Left colon (tissue), 2 donors: ENCODE measurements around the gene SOCS6. TPM values are rescaled to one million over a fixed set of nuclear protein-coding genes. Genes with fewer than 3 reads are reported as not detected.
A peak's percentile ranks its signal among the peaks of the same experiment; 100 is the strongest.
"Not testable (repeated sequence)": the region's sequence is repeated elsewhere in the genome, so short reads cannot be mapped to it uniquely, and the experiment has no call there.

Source experiments
- ATAC-seq: fragments of 200-7000 bp; cut with Tn5 transposase; one replicate; pipeline ENCODE4 v1.9.1; 2020; ENCODE audit warnings: mild to moderate bottlenecking, moderate library complexity
- DNase-seq, 2 donors: peaks; one replicate each; pipeline ENCODE4 v3.0.0-alpha.2; 2020
- intact Hi-C, 2 donors: fragments of 100-400 bp; cut with DNase I in 1 of 2; cut with micrococcal nuclease in 1 of 2; formaldehyde crosslinking; loops; one replicate each; pipeline versions ENCODE4 v1.11.2 to v1.14.0; 2022; cut with DNase I, micrococcal nuclease
- total RNA-seq, 2 donors: library from RNA; stranded (reverse); fragmentation: NEBNext Ultra II Directional; extraction: Animal tissue kit (Norgen Biotek cat#: 25700); gene quantifications; one replicate each; pipeline ENCODE4 v1.2.1, GENCODE V29; 2021
- donor health status: DM: no; HTN: no; CAD: no.
- donor health status: DM: yes; HTN: yes; CAD: no.

The SOCS6 gene
- total RNA-seq, 2 donors from 2014 or later = 42.0 to 47.6 TPM

GRCh38 chr18:70337139-70337972, 48.5 kb downstream of the SOCS6 start:
- intact Hi-C loops = no loop called here
- ATAC-seq (peak; percentile 87), DNase-seq (peak in 1 of 2 donors; percentile 39)

GRCh38 chr18:70338890-70339289, 50.0 kb downstream of the SOCS6 start:
- DNase-seq = no peak
- intact Hi-C loops = no loop called here
- ATAC-seq = no peak

GRCh38 chr18:70339915-70340314, 51.1 kb downstream of the SOCS6 start:
- no peak for DNase-seq
- no peak for ATAC-seq
- intact Hi-C loops = no loop called here

- intact Hi-C loops = not testable (repeated sequence)
- DNase-seq = peak; percentile 71 to 74
- ATAC-seq = peak; percentile 50
These were observed 59.6 kb downstream of the SOCS6 start for GRCh38 chr18:70348481-70348880.

GRCh38 chr18:70349316-70349715, 60.5 kb downstream of the SOCS6 start:
- DNase-seq (no peak), ATAC-seq (no peak)
- intact Hi-C loops = no loop called here

- intact Hi-C loops = no loop called here
- no peak for ATAC-seq
- no peak for DNase-seq
These were observed 65.2 kb downstream of the SOCS6 start for GRCh38 chr18:70354080-70354479.

- ATAC-seq (no peak), DNase-seq (no peak)
- intact Hi-C loops = no loop called here
These were observed 65.9 kb downstream of the SOCS6 start for GRCh38 chr18:70354771-70355170.

GRCh38 chr18:70355620-70356385, 67.0 kb downstream of the SOCS6 start:
- DNase-seq = no peak
- no peak for ATAC-seq
- intact Hi-C loops = no loop called here

- DNase-seq, intact Hi-C loops: not testable (repeated sequence)
- ATAC-seq = peak; percentile 33
These were observed 69.2 kb downstream of the SOCS6 start for GRCh38 chr18:70358105-70358406.

GRCh38 chr18:70359071-70359470, 70.2 kb downstream of the SOCS6 start:
- ATAC-seq (no peak), DNase-seq (no peak)

GRCh38 chr18:70362258-70362657, 73.4 kb downstream of the SOCS6 start:
- ATAC-seq (no peak), DNase-seq (no peak)
- intact Hi-C loops = no loop called here

More at GRCh38 chr18:70359071-70359470, 70.2 kb downstream of the SOCS6 start:
- intact Hi-C loops = no loop called here

GRCh38 chr18:70363861-70364260, 75.0 kb downstream of the SOCS6 start:
- peak; percentile 96 for ATAC-seq
- intact Hi-C loops = no loop called here
- DNase-seq = no peak

- ATAC-seq = no peak
- intact Hi-C loops = no loop called here
- DNase-seq = no peak
These were observed 76.5 kb downstream of the SOCS6 start for GRCh38 chr18:70365361-70365760.

GRCh38 chr18:70366174-70366573, 77.3 kb downstream of the SOCS6 start:
- no peak for DNase-seq
- intact Hi-C loops = no loop called here
- no peak for ATAC-seq

GRCh38 chr18:70366670-70367069, 77.8 kb downstream of the SOCS6 start:
- DNase-seq (no peak), ATAC-seq (no peak)
- intact Hi-C loops = no loop called here

GRCh38 chr18:70367344-70367743, 78.5 kb downstream of the SOCS6 start:
- intact Hi-C loops, DNase-seq, ATAC-seq: not testable (repeated sequence)

- peak; percentile 60 for ATAC-seq
- intact Hi-C loops = no loop called here
- DNase-seq = no peak
These were observed 80.1 kb downstream of the SOCS6 start for GRCh38 chr18:70368903-70369302.

- DNase-seq (no peak), ATAC-seq (peak; percentile 53)
- intact Hi-C loops = no loop called here
These were observed 82.2 kb downstream of the SOCS6 start for GRCh38 chr18:70370762-70371733.

- no peak for ATAC-seq
- intact Hi-C loops = no loop called here
- DNase-seq = no peak
These were observed 83.1 kb downstream of the SOCS6 start for GRCh38 chr18:70371908-70372307.
